MG63 (cell line): Measurements from ENCODE around the gene RASA3. TPM values are rescaled to one million over a fixed set of nuclear protein-coding genes. Genes with fewer than 3 reads are reported as not detected.
A peak's percentile ranks its signal among the peaks of the same experiment; 100 is the strongest.
"Not testable (repeated sequence)": the region's sequence is repeated elsewhere in the genome, so short reads cannot be mapped to it uniquely, and the experiment has no call there.

Experiments used
- DNase-seq: peaks from one replicate; pipeline ENCODE4 v3.0.0-alpha.2; 2020
- H3K27me3 ChIP-seq: fragments of 250-450 bp; sonication (Bioruptor Pico); 2 replicates; pipeline ENCODE4 v1.5.1; 2020; ENCODE audit warnings: mild to moderate bottlenecking, moderate library complexity
- H3K36me3 ChIP-seq: fragments of 250-450 bp; sonication (Bioruptor Pico); 2 replicates; pipeline ENCODE4 v1.5.1; 2020; ENCODE audit warnings: mild to moderate bottlenecking, moderate library complexity
- H3K4me3 ChIP-seq: fragments of 250-450 bp; sonication (Bioruptor Pico); 2 replicates; pipeline ENCODE4 v1.5.1; 2020; ENCODE audit warnings: mild to moderate bottlenecking, moderate library complexity
- H3K9me3 ChIP-seq: fragments of 250-450 bp; sonication (Bioruptor Pico); 2 replicates; pipeline ENCODE4 v1.5.1; 2020; ENCODE audit warnings: mild to moderate bottlenecking, moderate library complexity
- total RNA-seq: library from RNA; depleted of rRNA; stranded (reverse); fragments of >200 nt; shearing (Covaris generic); gene quantifications from 2 replicates; pipeline ENCODE4 v1.2.3, GENCODE V29; 2014; ENCODE audit warnings: low replicate concordance

Gene RASA3
- total RNA-seq, 1 experiment from 2014 or later, result 21.7 TPM

- H3K36me3 ChIP-seq, result peaks cover 12% of the 10 kb centered on the region
- no peak for DNase-seq
- H3K27me3 ChIP-seq, result no peaks in the 10 kb centered on the region
- no peaks in the 10 kb centered on the region for H3K9me3 ChIP-seq
- H3K4me3 ChIP-seq, result no peak overlapping the region
Observed at GRCh38 chr13:114025714-114026431, 106.5 kb downstream of the RASA3 start.

GRCh38 chr13:114025405-114025713, 107.1 kb downstream of the RASA3 start:
- no peak for DNase-seq
- peaks cover 13% of the 10 kb centered on the region for H3K36me3 ChIP-seq
- H3K9me3 ChIP-seq, result no peaks in the 10 kb centered on the region
- H3K4me3 ChIP-seq, result no peak overlapping the region
- H3K27me3 ChIP-seq, result no peaks in the 10 kb centered on the region

GRCh38 chr13:114024603-114025404, 107.6 kb downstream of the RASA3 start:
- Histone ChIP-seq H3K9me3 (no peaks in the 10 kb centered on the region), H3K27me3 (no peaks in the 10 kb centered on the region), H3K4me3 (no peak overlapping the region), H3K36me3 (peaks cover 14% of the 10 kb centered on the region)
- DNase-seq, result no peak

- Histone ChIP-seq H3K36me3 (peaks cover 18% of the 10 kb centered on the region), H3K4me3 (no peak overlapping the region), H3K9me3 (no peaks in the 10 kb centered on the region), H3K27me3 (no peaks in the 10 kb centered on the region)
- DNase-seq, result no peak
Observed at GRCh38 chr13:114023716-114024602, 108.5 kb downstream of the RASA3 start.

GRCh38 chr13:114022876-114023275, 109.5 kb downstream of the RASA3 start:
- H3K36me3 ChIP-seq, result peaks cover 22% of the 10 kb centered on the region

GRCh38 chr13:114022309-114022669, 110.1 kb downstream of the RASA3 start:
- no peaks in the 10 kb centered on the region for H3K9me3 ChIP-seq
- H3K27me3 ChIP-seq, result no peaks in the 10 kb centered on the region
- H3K36me3 ChIP-seq, result peaks cover 16% of the 10 kb centered on the region
- no peak overlapping the region for H3K4me3 ChIP-seq
- no peak for DNase-seq

More at GRCh38 chr13:114022876-114023275, 109.5 kb downstream of the RASA3 start:
- DNase-seq, result no peak
- H3K9me3 ChIP-seq, result no peaks in the 10 kb centered on the region
- H3K27me3 ChIP-seq, result no peaks in the 10 kb centered on the region
- H3K4me3 ChIP-seq, result no peak overlapping the region

- no peak overlapping the region for H3K4me3 ChIP-seq
- no peaks in the 10 kb centered on the region for H3K27me3 ChIP-seq
- DNase-seq, result no peak
- H3K9me3 ChIP-seq, result no peaks in the 10 kb centered on the region
- peaks cover 16% of the 10 kb centered on the region for H3K36me3 ChIP-seq
Observed at GRCh38 chr13:114021464-114022308, 110.7 kb downstream of the RASA3 start.

- no peak overlapping the region for H3K4me3 ChIP-seq
- H3K27me3 ChIP-seq, result no peaks in the 10 kb centered on the region
- peaks cover 22% of the 10 kb centered on the region for H3K36me3 ChIP-seq
- no peak for DNase-seq
- H3K9me3 ChIP-seq, result no peaks in the 10 kb centered on the region
Observed at GRCh38 chr13:114020750-114021463, 111.5 kb downstream of the RASA3 start.

- H3K4me3 ChIP-seq, DNase-seq, H3K9me3 ChIP-seq, H3K27me3 ChIP-seq: not testable (repeated sequence)
- H3K36me3 ChIP-seq, result peaks cover 28% of the 10 kb centered on the region
Observed at GRCh38 chr13:114020134-114020533, 112.3 kb downstream of the RASA3 start.

- H3K9me3 ChIP-seq, result no peaks in the 10 kb centered on the region
- peaks cover 30% of the 10 kb centered on the region for H3K36me3 ChIP-seq
- DNase-seq, result peak; percentile 20
- no peaks in the 10 kb centered on the region for H3K27me3 ChIP-seq
- no peak overlapping the region for H3K4me3 ChIP-seq
Observed at GRCh38 chr13:114019367-114019766, 113.1 kb downstream of the RASA3 start.

GRCh38 chr13:114018461-114019055, 113.9 kb downstream of the RASA3 start:
- H3K36me3 ChIP-seq, result peaks cover 30% of the 10 kb centered on the region

GRCh38 chr13:114017966-114018365, 114.5 kb downstream of the RASA3 start:
- no peak for DNase-seq
- H3K36me3 ChIP-seq, result peaks cover 30% of the 10 kb centered on the region

More at GRCh38 chr13:114018461-114019055, 113.9 kb downstream of the RASA3 start:
- Histone ChIP-seq H3K4me3 (no peak overlapping the region), H3K9me3 (no peaks in the 10 kb centered on the region), H3K27me3 (no peaks in the 10 kb centered on the region)
- DNase-seq, result no peak

GRCh38 chr13:114017028-114017630, 115.3 kb downstream of the RASA3 start:
- Histone ChIP-seq H3K9me3 (no peaks in the 10 kb centered on the region), H3K27me3 (no peaks in the 10 kb centered on the region), H3K36me3 (peaks cover 30% of the 10 kb centered on the region), H3K4me3 (no peak overlapping the region)
- DNase-seq, result peak; percentile 34

More at GRCh38 chr13:114017966-114018365, 114.5 kb downstream of the RASA3 start:
- Histone ChIP-seq H3K4me3 (no peak overlapping the region), H3K9me3 (no peaks in the 10 kb centered on the region), H3K27me3 (no peaks in the 10 kb centered on the region)

- H3K36me3 ChIP-seq, result peaks cover 30% of the 10 kb centered on the region
- no peak for DNase-seq
- H3K4me3 ChIP-seq, result no peak overlapping the region
- H3K27me3 ChIP-seq, result no peaks in the 10 kb centered on the region
- no peaks in the 10 kb centered on the region for H3K9me3 ChIP-seq
Observed at GRCh38 chr13:114016321-114017027, 115.9 kb downstream of the RASA3 start.
